Measurements from ENCODE around the gene SYT12. TPM values are rescaled to one million over a fixed set of nuclear protein-coding genes. Genes with fewer than 3 reads are reported as not detected.

Gene SYT12
- total RNA-seq, 1 experiment from 2014 or later: 1.2 TPM

- DNase-seq: no peak
- H3K27me3 ChIP-seq: no peaks in the 10 kb centered on the region
- peaks cover 6% of the 10 kb centered on the region for H3K36me3 ChIP-seq
- H3K9me3 ChIP-seq: no peaks in the 10 kb centered on the region
- H3K4me3 ChIP-seq: no peak overlapping the region
Measured at GRCh38 chr11:67058506-67058905, 35.6 kb downstream of the SYT12 start.

- Histone ChIP-seq H3K9me3 (no peaks in the 10 kb centered on the region), H3K27me3 (no peaks in the 10 kb centered on the region), H3K4me3 (no peak overlapping the region), H3K36me3 (peaks cover 6% of the 10 kb centered on the region)
- no peak for DNase-seq
Measured at GRCh38 chr11:67059671-67060070, 36.7 kb downstream of the SYT12 start.

- Histone ChIP-seq H3K36me3 (peaks cover 6% of the 10 kb centered on the region), H3K4me3 (no peak overlapping the region), H3K9me3 (no peaks in the 10 kb centered on the region), H3K27me3 (no peaks in the 10 kb centered on the region)
- DNase-seq: no peak
Measured at GRCh38 chr11:67060111-67060522, 37.2 kb downstream of the SYT12 start.

- Histone ChIP-seq H3K36me3 (peaks cover 6% of the 10 kb centered on the region), H3K4me3 (no peak overlapping the region), H3K9me3 (no peaks in the 10 kb centered on the region), H3K27me3 (no peaks in the 10 kb centered on the region)
- no peak for DNase-seq
Measured at GRCh38 chr11:67062526-67063373, 39.8 kb downstream of the SYT12 start.

GRCh38 chr11:67066333-67066709 lies 43.4 kb downstream of the SYT12 start:
- DNase-seq: no peak
- Histone ChIP-seq H3K27me3 (no peaks in the 10 kb centered on the region), H3K4me3 (no peak overlapping the region), H3K36me3 (no peaks in the 10 kb centered on the region; the same call in none of the 2 replicates), H3K9me3 (no peaks in the 10 kb centered on the region)

- DNase-seq: no peak
- no peaks in the 10 kb centered on the region for H3K27me3 ChIP-seq
- H3K36me3 ChIP-seq: peaks cover 2% of the 10 kb centered on the region; the same call in 1 of the 2 replicates
- H3K9me3 ChIP-seq: no peaks in the 10 kb centered on the region
- no peak overlapping the region for H3K4me3 ChIP-seq
Measured at GRCh38 chr11:67071420-67072284, 48.7 kb downstream of the SYT12 start.

GRCh38 chr11:67072295-67072694 lies 49.4 kb downstream of the SYT12 start:
- Histone ChIP-seq H3K9me3 (no peaks in the 10 kb centered on the region), H3K4me3 (no peak overlapping the region)
- DNase-seq: no peak

GRCh38 chr11:67073908-67074307 lies 51.0 kb downstream of the SYT12 start:
- no peak for DNase-seq

More at GRCh38 chr11:67072295-67072694, 49.4 kb downstream of the SYT12 start:
- Histone ChIP-seq H3K36me3 (peaks cover 2% of the 10 kb centered on the region; the same call in 1 of the 2 replicates), H3K27me3 (no peaks in the 10 kb centered on the region)

GRCh38 chr11:67076202-67076601 lies 53.3 kb downstream of the SYT12 start:
- no peak for DNase-seq
- Histone ChIP-seq H3K36me3 (peaks cover 2% of the 10 kb centered on the region; the same call in 1 of the 2 replicates), H3K27me3 (no peaks in the 10 kb centered on the region)

More at GRCh38 chr11:67073908-67074307, 51.0 kb downstream of the SYT12 start:
- H3K36me3 ChIP-seq: peaks cover 2% of the 10 kb centered on the region; the same call in 1 of the 2 replicates
- no peaks in the 10 kb centered on the region for H3K27me3 ChIP-seq
- H3K9me3 ChIP-seq: no peaks in the 10 kb centered on the region
- H3K4me3 ChIP-seq: no peak overlapping the region

GRCh38 chr11:67079065-67079705 lies 56.3 kb downstream of the SYT12 start:
- Histone ChIP-seq H3K4me3 (no peak overlapping the region), H3K9me3 (no peaks in the 10 kb centered on the region), H3K27me3 (no peaks in the 10 kb centered on the region), H3K36me3 (no peaks in the 10 kb centered on the region)
- no peak for DNase-seq

More at GRCh38 chr11:67076202-67076601, 53.3 kb downstream of the SYT12 start:
- no peaks in the 10 kb centered on the region for H3K9me3 ChIP-seq
- no peak overlapping the region for H3K4me3 ChIP-seq

GRCh38 chr11:67082071-67082791 lies 59.3 kb downstream of the SYT12 start:
- Histone ChIP-seq H3K36me3 (no peaks in the 10 kb centered on the region), H3K27me3 (no peaks in the 10 kb centered on the region), H3K9me3 (no peaks in the 10 kb centered on the region), H3K4me3 (no peak overlapping the region)
- DNase-seq: no peak

GRCh38 chr11:67083786-67084366 lies 60.9 kb downstream of the SYT12 start:
- no peaks in the 10 kb centered on the region for H3K36me3 ChIP-seq
- H3K27me3 ChIP-seq: no peaks in the 10 kb centered on the region
- no peaks in the 10 kb centered on the region for H3K9me3 ChIP-seq
- no peak for DNase-seq
- no peak overlapping the region for H3K4me3 ChIP-seq

- no peaks in the 10 kb centered on the region for H3K36me3 ChIP-seq
- no peak for DNase-seq
- no peak overlapping the region for H3K4me3 ChIP-seq
- H3K9me3 ChIP-seq: no peaks in the 10 kb centered on the region
- no peaks in the 10 kb centered on the region for H3K27me3 ChIP-seq
Measured at GRCh38 chr11:67085617-67086016, 62.7 kb downstream of the SYT12 start.

- no peaks in the 10 kb centered on the region for H3K27me3 ChIP-seq
- no peak for DNase-seq
- no peaks in the 10 kb centered on the region for H3K36me3 ChIP-seq
- no peak overlapping the region for H3K4me3 ChIP-seq
- H3K9me3 ChIP-seq: no peaks in the 10 kb centered on the region
Measured at GRCh38 chr11:67090717-67091116, 67.8 kb downstream of the SYT12 start.

- Histone ChIP-seq H3K27me3 (no peaks in the 10 kb centered on the region), H3K4me3 (no peak overlapping the region)
- DNase-seq: no peak
Measured at GRCh38 chr11:67095214-67095507, 72.2 kb downstream of the SYT12 start.

GRCh38 chr11:67098799-67099429 lies 76.0 kb downstream of the SYT12 start:
- H3K4me3 ChIP-seq: no peak overlapping the region
- H3K9me3 ChIP-seq: no peaks in the 10 kb centered on the region
- H3K27me3 ChIP-seq: no peaks in the 10 kb centered on the region
- no peak for DNase-seq
- H3K36me3 ChIP-seq: no peaks in the 10 kb centered on the region

More at GRCh38 chr11:67095214-67095507, 72.2 kb downstream of the SYT12 start:
- H3K9me3 ChIP-seq: no peaks in the 10 kb centered on the region
- H3K36me3 ChIP-seq: no peaks in the 10 kb centered on the region
